ENCODE data around the gene MST1R. TPM values are rescaled to one million over a fixed set of nuclear protein-coding genes. Genes with fewer than 3 reads are reported as not detected.

Gene MST1R
- total RNA-seq, 1 donor from 2014 or later, result 1.6 TPM

GRCh38 chr3:49840388-49840787 is 63.3 kb downstream of the MST1R start:
- DNase-seq (ENCODE audit: low read depth), result no peak

- peak; percentile 60 for DNase-seq (ENCODE audit: low read depth)
These were observed 64.4 kb downstream of the MST1R start for GRCh38 chr3:49839193-49839809.

Other genes with a start within 250 kb of the MST1R start
- gene APEH, start 229.5 kb downstream of the MST1R start, total RNA-seq, result 233 and 345 TPM in 2 replicates
- 2.3 and 11.7 TPM in 2 replicates for gene MST1, start 214.4 kb downstream of the MST1R start, total RNA-seq
- gene RNF123, start 214.3 kb downstream of the MST1R start, total RNA-seq, result 11.8 and 36.9 TPM in 2 replicates
- gene AMIGO3, start 184.2 kb downstream of the MST1R start, total RNA-seq, result not detected in 2 replicates
- 34.8 and 53.7 TPM in 2 replicates for gene GMPPB, start 179.9 kb downstream of the MST1R start, total RNA-seq
- gene IP6K1, start 117.3 kb downstream of the MST1R start, total RNA-seq, result 31.4 and 78.5 TPM in 2 replicates
- not detected in 2 replicates for gene CDHR4, start 104.0 kb downstream of the MST1R start, total RNA-seq
- gene INKA1, start 100.6 kb downstream of the MST1R start, total RNA-seq, result 0.15 and 0.17 TPM in 2 replicates
- gene UBA7, start 89.9 kb downstream of the MST1R start, total RNA-seq, result 24.8 and 25.1 TPM in 2 replicates
- 1.6 and 2.8 TPM in 2 replicates for gene TRAIP, start 47.3 kb downstream of the MST1R start, total RNA-seq
- gene CAMKV, start 34.0 kb downstream of the MST1R start, total RNA-seq, result under 0.01 TPM in 1 of 2 replicates, not detected in the other
- gene MON1A, start 25.9 kb upstream of the MST1R start, total RNA-seq, result 9.9 and 10.8 TPM in 2 replicates
- gene RBM6, start 36.3 kb upstream of the MST1R start, total RNA-seq, result 26.6 and 58.4 TPM in 2 replicates
- gene RBM5, start 185.0 kb upstream of the MST1R start, total RNA-seq, result 74.7 and 216 TPM in 2 replicates